ENCODE measurements around the gene ZSWIM4.
"Not testable (repeated sequence)": the region's sequence is repeated elsewhere in the genome, so short reads cannot be mapped to it uniquely, and the experiment has no call there.

The ZSWIM4 gene

GRCh38 chr19:13794757-13795589 is at the start of gene ZSWIM4:
Gene ZSWIM4 (plus strand): TSS chr19:13795443. CDS start chr19:13795649, 206 bp downstream.
- H3K4me3 ChIP-seq (ENCODE audit: low read length), result peak within 1 kb of the TSS; percentile 73
- no peak for TF ChIP-seq CTCF (IDR thresholded peaks at IDR 0.05; ENCODE audit: insufficient read depth, low read depth, low read length, missing control alignments)

GRCh38 chr19:13747098-13747453 is 48.2 kb upstream of the ZSWIM4 start:
- no peak for TF ChIP-seq CTCF (IDR thresholded peaks at IDR 0.05; ENCODE audit: insufficient read depth, low read depth, low read length, missing control alignments)
- peak overlapping the region; percentile 95 for H3K4me3 ChIP-seq (ENCODE audit: low read length)
- no peak for DNase-seq (ENCODE audit: low read depth)

More at GRCh38 chr19:13794757-13795589, at the start of gene ZSWIM4:
- DNase-seq (ENCODE audit: low read depth), result peak; percentile 100

- H3K4me3 ChIP-seq (ENCODE audit: low read length), result peak overlapping the region; percentile 95
- TF ChIP-seq CTCF (IDR thresholded peaks at IDR 0.05; ENCODE audit: insufficient read depth, low read depth, low read length, missing control alignments), result no peak
- DNase-seq (ENCODE audit: low read depth), result peak; percentile 32
These were observed 46.9 kb upstream of the ZSWIM4 start for GRCh38 chr19:13748169-13748828.

- TF ChIP-seq CTCF (IDR thresholded peaks at IDR 0.05; ENCODE audit: insufficient read depth, low read depth, low read length, missing control alignments), result no peak
- no peak overlapping the region for H3K4me3 ChIP-seq (ENCODE audit: low read length)
- DNase-seq (ENCODE audit: low read depth), result no peak
These were observed 43.8 kb upstream of the ZSWIM4 start for GRCh38 chr19:13751436-13751835.

- not testable (repeated sequence) for DNase-seq (ENCODE audit: low read depth); H3K4me3 ChIP-seq (ENCODE audit: low read length)
These were observed 41.6 kb upstream of the ZSWIM4 start for GRCh38 chr19:13753622-13754021.

- no peak for TF ChIP-seq CTCF (IDR thresholded peaks at IDR 0.05; ENCODE audit: insufficient read depth, low read depth, low read length, missing control alignments)
- H3K4me3 ChIP-seq (ENCODE audit: low read length), result no peak overlapping the region
- DNase-seq (ENCODE audit: low read depth), result no peak
These were observed 39.0 kb upstream of the ZSWIM4 start for GRCh38 chr19:13756210-13756609.

GRCh38 chr19:13757805-13758772 is 37.2 kb upstream of the ZSWIM4 start:
- TF ChIP-seq CTCF (IDR thresholded peaks at IDR 0.05; ENCODE audit: insufficient read depth, low read depth, low read length, missing control alignments), result no peak
- no peak for DNase-seq (ENCODE audit: low read depth)
- no peak overlapping the region for H3K4me3 ChIP-seq (ENCODE audit: low read length)

Measured in epithelial cell of esophagus (primary cell).